Bronchial epithelial cell (primary cell): ENCODE data around the gene DOK6. TPM values are rescaled to one million over a fixed set of nuclear protein-coding genes. Genes with fewer than 3 reads are reported as not detected.

ENCODE experiments used
- DNase-seq: peaks from one replicate; pipeline ENCODE4 v3.0.0-alpha.2; 2010; ENCODE audit warnings: low read depth
- FAIRE-seq: peaks from 2 replicates; lab custom pipeline; 2011; peaks lifted over from hg19 to GRCh38; lab: Jason Lieb, UNC
- H3K27me3 ChIP-seq: 2 replicates; pipeline ENCODE4 v1.5.1; 2011; ENCODE audit warnings: low read length; ENCODE audit not compliant: control insufficient read depth, insufficient read depth
- H3K36me3 ChIP-seq: 2 replicates; pipeline ENCODE4 v1.5.1; 2011; ENCODE audit warnings: low read length; ENCODE audit not compliant: control insufficient read depth, insufficient read depth
- H3K4me3 ChIP-seq: 2 replicates; pipeline ENCODE4 v1.5.1; 2011; ENCODE audit warnings: mild to moderate bottlenecking, low read depth, low read length, control low read depth
- total RNA-seq: library from RNA; depleted of rRNA; stranded (reverse); fragments of >200 nt; gene quantifications from 2 replicates; pipeline ENCODE4 v1.2.1, GENCODE V29; 2014
- TF ChIP-seq, protein P1 (sequence below): IDR thresholded peaks from 2 replicates; pipeline ENCODE4 v1.5.1; 2011; ENCODE audit warnings: mild to moderate bottlenecking, moderate library complexity, low read length, control low read depth, inconsistent platforms; ENCODE audit not compliant: insufficient read depth, severe bottlenecking

The DOK6 gene
- total RNA-seq, 1 donor from 2014 or later: not detected

DNA sequence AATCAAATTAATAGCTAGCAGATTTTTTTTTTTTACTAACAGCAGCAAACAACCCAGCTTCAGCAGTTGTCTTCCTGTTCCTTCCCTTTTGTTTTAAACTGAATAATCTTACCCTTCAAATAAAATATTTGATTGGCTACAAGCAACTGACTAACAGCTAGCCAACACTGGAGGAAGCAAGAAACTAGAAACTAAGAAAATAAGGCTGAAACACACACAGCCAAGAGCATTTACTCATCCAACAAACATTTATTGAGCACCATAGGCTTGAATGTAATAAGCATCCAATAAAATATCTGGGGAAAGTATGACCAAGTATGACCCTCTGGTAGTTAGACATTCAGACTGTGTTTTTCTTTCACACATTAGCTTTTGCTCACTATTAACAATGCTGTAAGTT lies 357.8 kb downstream of the DOK6 start:
- DNase-seq: no peak
- H3K36me3 ChIP-seq: no peaks in the 10 kb centered on the region
- TF ChIP-seq, protein P1, sequence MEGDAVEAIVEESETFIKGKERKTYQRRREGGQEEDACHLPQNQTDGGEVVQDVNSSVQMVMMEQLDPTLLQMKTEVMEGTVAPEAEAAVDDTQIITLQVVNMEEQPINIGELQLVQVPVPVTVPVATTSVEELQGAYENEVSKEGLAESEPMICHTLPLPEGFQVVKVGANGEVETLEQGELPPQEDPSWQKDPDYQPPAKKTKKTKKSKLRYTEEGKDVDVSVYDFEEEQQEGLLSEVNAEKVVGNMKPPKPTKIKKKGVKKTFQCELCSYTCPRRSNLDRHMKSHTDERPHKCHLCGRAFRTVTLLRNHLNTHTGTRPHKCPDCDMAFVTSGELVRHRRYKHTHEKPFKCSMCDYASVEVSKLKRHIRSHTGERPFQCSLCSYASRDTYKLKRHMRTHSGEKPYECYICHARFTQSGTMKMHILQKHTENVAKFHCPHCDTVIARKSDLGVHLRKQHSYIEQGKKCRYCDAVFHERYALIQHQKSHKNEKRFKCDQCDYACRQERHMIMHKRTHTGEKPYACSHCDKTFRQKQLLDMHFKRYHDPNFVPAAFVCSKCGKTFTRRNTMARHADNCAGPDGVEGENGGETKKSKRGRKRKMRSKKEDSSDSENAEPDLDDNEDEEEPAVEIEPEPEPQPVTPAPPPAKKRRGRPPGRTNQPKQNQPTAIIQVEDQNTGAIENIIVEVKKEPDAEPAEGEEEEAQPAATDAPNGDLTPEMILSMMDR: no peak
- H3K27me3 ChIP-seq: no peaks in the 10 kb centered on the region
- no peak for FAIRE-seq
- H3K4me3 ChIP-seq: no peak overlapping the region

DNA sequence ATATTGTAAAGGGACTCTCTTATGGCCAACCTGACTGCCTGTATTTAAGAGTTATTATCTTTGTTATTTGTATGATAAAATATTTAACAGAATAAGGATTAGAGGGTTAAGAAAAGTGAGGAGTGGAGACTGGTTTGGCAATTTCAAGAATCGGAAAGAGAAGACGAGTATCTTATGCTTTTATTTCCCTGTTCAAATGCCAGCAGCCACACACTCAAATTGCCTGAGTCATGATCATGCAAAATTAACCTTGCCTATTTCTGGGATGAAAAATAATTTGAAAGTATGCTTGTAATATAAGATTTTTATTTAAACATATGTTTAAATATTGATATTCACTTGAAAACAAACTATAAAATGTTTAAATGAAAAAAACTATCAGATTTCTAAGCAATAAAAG lies 358.4 kb downstream of the DOK6 start:
- no peak for DNase-seq
- no peak for FAIRE-seq
- H3K36me3 ChIP-seq: no peaks in the 10 kb centered on the region
- no peaks in the 10 kb centered on the region for H3K27me3 ChIP-seq
- no peak overlapping the region for H3K4me3 ChIP-seq
- TF ChIP-seq, protein P1: no peak

DNA sequence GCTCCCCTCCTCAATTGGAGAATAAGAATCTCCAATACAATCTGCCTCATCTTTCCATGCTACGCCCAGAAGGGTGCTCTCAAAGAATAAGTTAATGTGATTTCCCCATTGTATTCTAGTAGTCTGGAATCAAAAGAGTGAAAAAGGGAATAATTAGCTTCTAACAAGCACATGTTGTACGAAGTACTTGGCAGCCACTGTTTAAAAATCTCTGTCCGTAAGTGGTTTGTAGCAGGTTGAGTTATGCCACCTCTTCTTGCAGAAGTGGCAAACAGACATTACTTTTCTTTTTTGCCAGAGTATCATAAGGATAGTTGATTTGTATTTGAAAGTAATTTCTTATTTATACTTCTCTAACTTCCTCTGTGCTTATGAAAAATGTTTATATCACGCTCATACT lies 362.3 kb downstream of the DOK6 start:
- DNase-seq (no peak), FAIRE-seq (no peak)
- no peaks in the 10 kb centered on the region for H3K27me3 ChIP-seq
- H3K36me3 ChIP-seq: no peaks in the 10 kb centered on the region
- no peak overlapping the region for H3K4me3 ChIP-seq
- TF ChIP-seq, protein P1: no peak

DNA sequence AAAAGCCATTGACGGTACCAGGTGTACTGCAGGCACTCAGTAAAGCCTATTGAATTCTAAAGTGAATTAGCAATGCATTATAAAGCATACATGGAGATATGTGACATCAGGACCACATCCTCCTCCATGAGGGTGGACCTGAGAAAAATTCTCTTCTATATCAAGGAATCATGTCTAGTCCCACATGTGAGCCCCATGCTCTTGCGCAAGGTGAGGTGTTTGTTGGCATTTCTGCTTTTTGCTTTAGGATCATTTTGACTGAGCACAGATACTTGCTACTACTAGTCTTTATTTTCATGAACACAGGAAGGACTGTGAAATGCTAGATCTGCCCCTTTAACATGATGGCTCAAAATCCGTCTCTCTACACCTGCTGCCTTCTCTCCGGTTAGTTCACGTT lies 363.1 kb downstream of the DOK6 start:
- Histone ChIP-seq H3K4me3 (no peak overlapping the region), H3K27me3 (no peaks in the 10 kb centered on the region), H3K36me3 (no peaks in the 10 kb centered on the region)
- TF ChIP-seq, protein P1: no peak
- no peak for DNase-seq
- FAIRE-seq: no peak

DNA sequence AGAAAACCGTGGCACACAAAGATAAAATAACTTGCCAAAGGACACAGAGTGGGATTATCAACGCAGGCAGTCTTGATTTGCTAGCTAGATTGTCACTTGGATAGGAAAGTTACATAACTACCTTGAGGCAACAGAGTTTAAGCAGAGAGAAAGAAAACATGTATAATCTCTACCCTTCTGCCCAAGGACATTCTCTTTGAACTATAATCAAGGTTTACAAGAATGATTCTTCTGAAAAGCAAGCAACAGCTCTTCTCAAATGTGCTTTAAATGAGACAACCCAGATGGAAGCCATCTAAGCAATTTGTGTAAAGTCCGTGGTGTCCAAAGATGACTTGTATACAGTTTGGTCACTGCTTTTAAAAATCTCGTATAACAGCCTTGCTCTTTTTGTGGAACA lies 369.6 kb downstream of the DOK6 start:
- DNase-seq (no peak), FAIRE-seq (no peak)
- Histone ChIP-seq H3K4me3 (no peak overlapping the region), H3K27me3 (no peaks in the 10 kb centered on the region), H3K36me3 (no peaks in the 10 kb centered on the region)
- TF ChIP-seq, protein P1: no peak

DNA sequence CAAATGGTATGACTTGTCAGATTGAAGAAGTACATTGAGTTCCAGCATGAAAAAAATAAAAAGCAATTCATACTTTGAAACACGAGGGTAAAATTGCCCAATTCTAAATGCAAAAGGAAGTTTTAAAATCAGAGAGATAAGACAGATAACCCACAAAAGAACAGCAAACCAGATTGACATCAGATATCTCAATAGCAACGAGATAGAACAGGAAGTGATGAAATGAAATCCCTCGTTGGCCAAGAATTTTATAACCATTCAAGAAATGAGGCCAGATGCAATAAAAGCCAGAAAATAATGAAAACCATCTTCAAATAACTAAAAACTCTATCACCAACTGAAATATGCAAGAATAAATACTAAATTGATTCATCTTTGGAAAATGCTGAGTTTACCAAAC lies 374.1 kb downstream of the DOK6 start:
- no peaks in the 10 kb centered on the region for H3K36me3 ChIP-seq
- no peak for FAIRE-seq
- TF ChIP-seq, protein P1: no peak
- no peaks in the 10 kb centered on the region for H3K27me3 ChIP-seq
- H3K4me3 ChIP-seq: no peak overlapping the region
- DNase-seq: no peak
